ENCODE results near the gene SAT1. TPM values are rescaled to one million over a fixed set of nuclear protein-coding genes. Genes with fewer than 3 reads are reported as not detected.
"Not testable (repeated sequence)": the region's sequence is repeated elsewhere in the genome, so short reads cannot be mapped to it uniquely, and the experiment has no call there.

SAT1 gene
- total and polyA plus RNA-seq, 10 of the 15 experiments (the other 5 are each of a cell fraction or from before 2014, with no cell fraction given) = 42.2 to 234 (median 60.4) TPM

DNA sequence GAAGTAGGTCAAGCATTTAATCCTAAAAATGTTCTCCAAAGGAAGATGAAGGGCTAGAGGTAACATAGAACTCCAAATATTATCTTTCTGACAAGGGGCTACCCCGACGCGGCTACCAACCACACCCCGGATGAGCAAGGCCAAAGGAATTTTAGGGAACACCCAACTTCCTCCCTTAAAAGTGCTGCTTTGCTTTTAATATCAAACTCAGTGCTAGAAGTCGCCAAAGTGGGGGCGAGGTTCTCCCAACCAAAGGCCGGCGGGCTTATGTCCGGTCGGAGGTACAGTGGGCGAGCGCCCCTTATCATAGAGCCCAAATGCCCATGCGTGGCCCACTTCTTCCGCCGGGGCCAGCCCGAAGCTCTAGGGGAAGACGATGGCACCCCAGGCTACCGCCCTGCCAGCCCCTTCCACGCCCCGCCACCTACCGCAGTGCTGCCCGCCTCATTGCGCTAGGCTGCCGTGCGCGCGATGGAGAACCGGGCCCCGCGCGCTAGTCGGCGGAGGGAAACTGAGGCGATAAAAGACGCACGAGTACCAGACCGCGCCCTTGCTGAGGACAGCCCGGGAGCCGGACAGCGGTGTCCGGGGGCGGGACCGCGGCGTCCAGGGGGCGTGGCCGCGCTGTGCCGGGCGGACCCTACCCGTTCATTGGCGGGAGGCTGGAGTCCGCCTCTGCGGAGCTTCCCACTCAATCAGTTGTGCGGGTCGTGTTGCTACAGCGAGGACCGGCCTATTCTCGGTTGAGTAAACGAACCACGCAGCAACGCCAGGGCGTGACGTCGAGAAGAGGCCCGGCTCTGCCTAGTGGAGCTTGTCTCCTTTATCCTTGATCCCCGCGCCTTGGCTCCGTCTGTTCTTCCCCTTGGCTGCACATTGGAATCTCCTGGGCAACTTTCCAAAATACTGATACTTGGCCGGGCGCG, 40.0 kb upstream of the SAT1 start, which contains the start of gene ACOT9 (continued):
- peak; percentile 49; the same call in 1 of the 2 replicates for TF ChIP-seq PAX5 (IDR thresholded peaks at IDR 0.05; ENCODE audit: borderline replicate concordance, low read depth, low read length)
- TF ChIP-seq PAX8 (IDR thresholded peaks at IDR 0.05) = no peak
- no peak for TF ChIP-seq YBX1 (IDR thresholded peaks at IDR 0.05)
- TF ChIP-seq E2F8 (IDR thresholded peaks at IDR 0.05; ENCODE audit: low read depth, partially characterized antibody) = no peak
- TF ChIP-seq SREBF2 (IDR thresholded peaks at IDR 0.05; ENCODE audit: low read length) = no peak
- TF ChIP-seq POLR2AphosphoS2 (IDR thresholded peaks at IDR 0.05; ENCODE audit: low read depth, low read length) = no peak

DNA sequence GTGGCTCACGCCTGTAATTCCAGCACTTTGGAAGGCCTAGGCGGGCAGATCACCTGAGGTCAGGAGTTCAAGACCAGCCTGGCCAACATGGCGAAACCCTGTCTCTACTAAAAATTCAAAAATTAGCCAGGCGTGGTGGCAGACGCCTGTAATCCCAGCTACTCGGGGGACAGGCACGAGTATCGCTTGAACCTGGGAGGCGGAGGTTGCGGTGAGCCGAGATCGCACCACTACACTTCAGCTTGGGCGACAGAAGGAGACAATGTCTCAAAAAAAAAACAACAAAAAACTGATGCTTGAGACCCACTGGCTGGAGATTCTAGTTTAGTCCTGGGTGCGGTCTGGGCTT, 39.4 kb upstream of the SAT1 start:
- ChIA-PET RAD21 (ENCODE audit: unreplicated experiment) (interaction anchor here (1.0 to 2.9 kb wide), 4 partner anchors 10 to 158 kb away, joined by 4 to 18 read pairs (median 4); no protein-coding TSS in a partner anchor), SMC1A (ENCODE audit: uncharacterized antibody, unreplicated experiment) (interaction anchor here (1.0 to 2.2 kb wide), 5 partner anchors 12 to 158 kb away, joined by 3 to 10 read pairs (median 5); partner anchors contain the start of gene SAT1), CTCF (interaction anchor here (1.0 to 4.0 kb wide), 3 partner anchors 12 to 158 kb away, joined by 3 to 19 read pairs (median 4); partner anchors contain the start of gene SAT1), POLR2A (interaction anchor here (0.7 to 2.4 kb wide), 6 partner anchors 9 to 1694 kb away, joined by 3 to 12 read pairs (median 4); partner anchors contain the start of gene SAT1)
- H3K36me3 ChIP-seq (ENCODE audit: control insufficient read depth in 2 of 2, insufficient read depth in 2 of 2, low read length in 1 of 2); in situ Hi-C loops (cut with MboI); H3K9me3 ChIP-seq (replicated peaks; ENCODE audit: control insufficient read depth, insufficient read depth, low read length); H3K27me3 ChIP-seq (replicated peaks in 1 of 2; ENCODE audit: control insufficient read depth in 2 of 2, insufficient read depth in 2 of 2, low read length in 1 of 2); intact Hi-C loops (cut with micrococcal nuclease; ENCODE audit: unreplicated experiment); FAIRE-seq; DNase-seq (ENCODE audit: low read depth, low spot score); H3K4me1 ChIP-seq (ENCODE audit: control insufficient read depth, insufficient read depth, low read length); ATAC-seq; H4K20me1 ChIP-seq (ENCODE audit: control insufficient read depth, insufficient read depth): not testable (repeated sequence)
- H3K9ac ChIP-seq (ENCODE audit: control insufficient read depth, insufficient read depth, low read length) = peak overlapping the region; percentile 81
- TF ChIP-seq, protein P1, sequence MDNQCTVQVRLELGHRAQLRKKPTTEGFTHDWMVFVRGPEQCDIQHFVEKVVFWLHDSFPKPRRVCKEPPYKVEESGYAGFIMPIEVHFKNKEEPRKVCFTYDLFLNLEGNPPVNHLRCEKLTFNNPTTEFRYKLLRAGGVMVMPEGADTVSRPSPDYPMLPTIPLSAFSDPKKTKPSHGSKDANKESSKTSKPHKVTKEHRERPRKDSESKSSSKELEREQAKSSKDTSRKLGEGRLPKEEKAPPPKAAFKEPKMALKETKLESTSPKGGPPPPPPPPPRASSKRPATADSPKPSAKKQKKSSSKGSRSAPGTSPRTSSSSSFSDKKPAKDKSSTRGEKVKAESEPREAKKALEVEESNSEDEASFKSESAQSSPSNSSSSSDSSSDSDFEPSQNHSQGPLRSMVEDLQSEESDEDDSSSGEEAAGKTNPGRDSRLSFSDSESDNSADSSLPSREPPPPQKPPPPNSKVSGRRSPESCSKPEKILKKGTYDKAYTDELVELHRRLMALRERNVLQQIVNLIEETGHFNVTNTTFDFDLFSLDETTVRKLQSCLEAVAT (IDR thresholded peaks at IDR 0.05) = peak; percentile 59
- peak overlapping the region; percentile 72 for H3K4me2 ChIP-seq (ENCODE audit: control insufficient read depth, insufficient read depth)
- H3K27ac ChIP-seq (ENCODE audit: control insufficient read depth, insufficient read depth) = peak overlapping the region; percentile 66
- 84% methylated on average over 14 of the region's 14 CpGs for WGBS (ENCODE audit: insufficient coverage, insufficient replicate concordance, low lambda C conversion rate, missing lambda C conversion rate)
- H2AFZ ChIP-seq (ENCODE audit: control insufficient read depth, low read depth, low read length) = peak overlapping the region; percentile 48
- H3K79me2 ChIP-seq (ENCODE audit: control insufficient read depth, insufficient read depth, low read length) = peaks cover 19% of the 10 kb centered on the region
- BruUV-seq (replicated peaks) = TSS peak; percentile 94
- peak overlapping the region; percentile 73 for H3K4me3 ChIP-seq
